Left lobe of liver (tissue), 2 donors: ENCODE results near the gene ACACB. TPM values are rescaled to one million over a fixed set of nuclear protein-coding genes. Genes with fewer than 3 reads are reported as not detected.
"Not testable (repeated sequence)": the region's sequence is repeated elsewhere in the genome, so short reads cannot be mapped to it uniquely, and the experiment has no call there.

ENCODE experiments used
- ATAC-seq: fragments of 200-7000 bp; cut with Tn5 transposase; one replicate; pipeline ENCODE4 v1.9.1; 2020; ENCODE audit warnings: mild to moderate bottlenecking, moderate library complexity
- DNase-seq: peaks from one replicate; pipeline ENCODE4 v3.0.0-alpha.2; 2020; ENCODE audit warnings: low spot score
- total RNA-seq: library from RNA; stranded (reverse); gene quantifications from one replicate; pipeline ENCODE4 v1.2.1, GENCODE V29; 2021
- donor health status: DM: no; HTN: no; CAD: no; lungs with moderate emphysema.
- donor health status: DM: no; HTN: yes; CAD: no.

ACACB gene
- total RNA-seq, 1 donor from 2014 or later: 232 TPM

DNA sequence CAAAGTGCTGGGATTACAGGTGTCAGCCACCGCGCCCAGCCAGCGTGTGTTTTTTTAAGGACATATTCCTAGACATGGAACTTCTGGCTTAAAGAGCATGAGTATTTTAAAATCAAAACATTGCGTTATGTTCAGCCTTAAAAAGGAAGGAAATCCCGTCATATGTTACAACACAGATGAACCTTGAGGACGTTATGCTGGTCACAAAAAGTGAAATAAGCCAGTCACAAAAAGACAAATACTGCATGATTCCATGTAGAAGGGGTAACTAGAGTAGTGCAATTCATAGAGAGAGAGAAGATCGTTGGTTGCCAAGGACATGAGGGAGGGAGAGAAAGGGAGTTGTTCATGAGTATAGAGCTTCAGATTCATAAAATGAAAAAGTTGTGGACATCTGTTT, 53.9 kb downstream of the ACACB start:
- no peak for DNase-seq
- peak; percentile 8 for ATAC-seq

- ATAC-seq, DNase-seq: not testable (repeated sequence)
Observed at GRCh38 chr12:109172787-109173186, 56.4 kb downstream of the ACACB start.

- ATAC-seq: peak; percentile 45
- no peak for DNase-seq
Observed at GRCh38 chr12:109173443-109174240, 57.3 kb downstream of the ACACB start.

- ATAC-seq (no peak), DNase-seq (no peak)
Observed at GRCh38 chr12:109174468-109174867, 58.1 kb downstream of the ACACB start.

GRCh38 chr12:109178532-109178931, 62.1 kb downstream of the ACACB start:
- DNase-seq (no peak), ATAC-seq (no peak)

DNA sequence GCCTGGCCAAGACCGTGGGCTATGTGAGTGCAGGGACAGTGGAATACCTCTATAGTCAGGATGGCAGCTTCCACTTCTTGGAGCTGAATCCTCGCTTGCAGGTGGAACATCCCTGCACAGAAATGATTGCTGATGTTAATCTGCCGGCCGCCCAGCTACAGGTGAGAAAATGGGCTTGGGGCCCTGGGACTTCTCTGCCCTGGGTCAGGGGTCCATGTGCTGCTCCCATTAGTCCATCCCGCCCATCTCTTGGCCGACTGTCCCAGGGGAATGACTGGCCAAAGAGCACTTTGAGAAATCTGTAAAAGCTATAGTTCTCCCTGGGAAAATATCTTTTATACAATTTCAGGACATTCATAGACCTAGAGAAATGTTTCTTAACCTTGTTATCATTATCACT, 63.5 kb downstream of the ACACB start:
- ATAC-seq (peak; percentile 77), DNase-seq (peak; percentile 78)

DNA sequence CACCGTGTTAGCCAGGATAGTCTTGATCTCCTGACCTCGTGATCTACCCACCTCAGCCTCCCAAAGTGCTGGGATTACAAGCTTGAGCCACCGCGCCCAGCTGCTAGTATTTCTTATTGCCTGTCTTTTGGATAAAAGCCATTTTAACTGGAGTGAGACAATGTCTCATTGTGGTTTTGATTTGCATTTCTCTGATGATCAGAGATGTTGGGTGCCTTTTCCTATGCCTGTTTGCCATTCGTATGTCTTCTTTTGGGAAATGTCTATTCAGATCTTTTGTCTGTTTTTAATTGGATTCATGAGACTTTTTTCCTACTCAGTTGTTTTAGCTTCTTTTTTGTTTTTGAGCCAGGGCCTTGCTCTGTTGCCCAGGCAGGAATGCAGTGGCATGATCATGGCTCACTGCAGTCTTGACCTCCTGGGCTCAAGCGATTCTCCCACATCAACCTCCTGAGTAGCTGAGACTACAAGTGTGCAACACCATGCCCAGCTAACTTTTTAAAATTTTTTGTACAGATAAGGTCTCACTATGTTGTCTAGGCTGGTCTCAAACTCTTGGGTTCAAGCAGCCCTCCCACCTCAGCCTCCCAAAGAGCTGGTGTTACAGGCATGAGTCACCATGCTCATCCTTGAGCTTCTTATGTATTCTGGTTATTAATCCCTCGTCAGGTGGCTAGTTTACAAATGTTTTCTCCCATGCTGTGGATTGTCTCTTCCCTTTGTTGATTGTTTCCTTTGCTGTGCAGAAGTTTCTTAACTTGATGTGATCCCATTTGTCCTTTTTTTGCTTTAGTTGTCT, 65.9 kb downstream of the ACACB start:
- no peak for DNase-seq
- no peak for ATAC-seq

- ATAC-seq (no peak), DNase-seq (peak; percentile 35)
Observed at GRCh38 chr12:109185441-109185840, 69.1 kb downstream of the ACACB start.

DNA sequence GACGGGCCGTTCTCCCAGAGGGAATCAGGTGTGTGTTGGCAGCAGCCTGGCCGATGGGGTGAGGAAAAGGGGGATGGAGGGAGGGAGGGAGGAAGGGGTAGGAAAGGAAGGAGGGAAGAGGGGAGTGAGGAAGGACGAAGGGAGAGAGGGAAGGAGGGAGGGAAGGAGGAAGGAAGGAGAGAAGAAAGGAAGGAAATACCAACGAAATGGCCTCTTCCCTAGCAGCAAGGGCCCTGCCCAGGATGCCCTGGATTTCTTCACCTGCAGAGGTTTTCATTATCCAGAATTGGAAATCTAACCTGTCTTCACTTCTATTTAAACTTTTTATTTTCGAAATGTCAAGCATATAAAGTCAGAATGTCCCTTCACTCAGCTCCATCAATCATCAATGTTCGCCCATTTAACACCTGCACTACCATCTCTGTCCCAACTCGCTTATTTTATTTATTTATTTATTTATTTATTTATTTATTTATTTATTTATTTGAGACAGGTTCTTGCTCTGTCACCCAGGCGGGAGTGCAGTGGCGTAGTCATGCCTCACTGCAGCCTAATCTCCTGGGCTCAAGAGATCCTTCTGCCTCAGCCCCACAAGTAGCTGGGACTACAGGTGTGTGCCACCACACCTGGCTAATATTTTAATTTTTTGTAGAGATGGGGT, 70.7 kb downstream of the ACACB start:
- DNase-seq (no peak), ATAC-seq (no peak)

GRCh38 chr12:109188108-109188712, 71.8 kb downstream of the ACACB start:
- ATAC-seq (no peak), DNase-seq (no peak)

DNA sequence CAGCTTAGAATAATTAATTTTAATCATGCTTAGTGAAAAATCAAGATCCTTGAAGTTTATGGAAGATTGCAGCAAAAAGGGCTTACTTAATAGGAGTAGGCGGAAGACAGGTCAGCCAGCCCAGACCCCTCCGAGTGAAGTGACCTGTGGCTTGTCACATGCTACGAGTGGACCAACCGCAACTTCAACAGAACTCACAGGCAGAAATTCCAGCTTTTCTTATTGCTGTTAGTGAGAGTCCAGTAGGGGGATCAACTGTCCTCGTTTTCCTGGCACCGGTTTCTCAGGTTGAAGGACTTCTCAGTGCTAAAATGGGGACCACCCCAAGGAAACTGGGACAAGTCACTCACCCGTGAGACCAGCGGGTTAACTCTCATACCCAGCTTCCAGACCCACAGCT, 72.9 kb downstream of the ACACB start:
- peak; percentile 4 for ATAC-seq
- DNase-seq: no peak

DNA sequence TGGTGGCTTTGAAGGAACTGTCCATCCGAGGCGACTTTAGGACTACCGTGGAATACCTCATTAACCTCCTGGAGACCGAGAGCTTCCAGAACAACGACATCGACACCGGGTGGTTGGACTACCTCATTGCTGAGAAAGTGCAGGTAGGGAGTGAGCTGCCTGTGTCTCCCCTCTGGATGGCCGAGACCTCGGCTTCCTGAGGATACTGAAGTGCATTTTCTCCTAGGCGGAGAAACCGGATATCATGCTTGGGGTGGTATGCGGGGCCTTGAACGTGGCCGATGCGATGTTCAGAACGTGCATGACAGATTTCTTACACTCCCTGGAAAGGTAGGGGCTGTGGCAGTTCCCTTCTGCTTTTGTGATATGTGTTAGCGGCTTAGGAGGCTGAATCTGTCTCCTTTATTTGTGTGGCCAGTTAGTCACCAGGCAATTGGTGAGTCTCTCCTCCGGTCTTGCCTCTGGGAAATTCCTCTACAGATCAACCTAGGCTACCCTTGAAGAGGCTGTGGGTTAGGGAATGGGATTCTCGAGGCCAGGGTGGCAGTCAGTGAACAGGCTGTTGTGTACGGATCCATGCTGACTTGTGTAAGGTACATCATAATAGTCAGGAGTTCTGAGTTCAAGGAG, 75.3 kb downstream of the ACACB start:
- no peak for ATAC-seq
- no peak for DNase-seq

DNA sequence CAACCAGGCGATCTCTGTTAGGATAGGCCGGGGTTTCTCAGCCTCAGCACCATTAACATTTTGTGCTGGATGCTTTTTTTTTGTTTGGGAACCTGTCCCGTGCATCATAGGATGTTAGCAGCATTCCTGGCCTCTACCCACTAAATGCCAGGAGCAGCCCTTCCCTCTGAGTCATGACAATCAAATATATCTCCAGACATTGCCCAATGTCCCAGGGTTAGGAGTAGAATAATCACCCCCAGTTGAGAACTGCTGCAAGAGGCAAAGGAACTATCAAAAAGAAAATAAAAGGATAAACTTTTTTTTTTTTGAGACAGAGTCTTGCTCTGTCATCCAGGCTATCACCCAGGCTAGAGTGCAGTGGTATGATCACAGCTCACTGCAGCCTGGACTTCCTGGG, 76.0 kb downstream of the ACACB start:
- DNase-seq (no peak), ATAC-seq (no peak)

DNA sequence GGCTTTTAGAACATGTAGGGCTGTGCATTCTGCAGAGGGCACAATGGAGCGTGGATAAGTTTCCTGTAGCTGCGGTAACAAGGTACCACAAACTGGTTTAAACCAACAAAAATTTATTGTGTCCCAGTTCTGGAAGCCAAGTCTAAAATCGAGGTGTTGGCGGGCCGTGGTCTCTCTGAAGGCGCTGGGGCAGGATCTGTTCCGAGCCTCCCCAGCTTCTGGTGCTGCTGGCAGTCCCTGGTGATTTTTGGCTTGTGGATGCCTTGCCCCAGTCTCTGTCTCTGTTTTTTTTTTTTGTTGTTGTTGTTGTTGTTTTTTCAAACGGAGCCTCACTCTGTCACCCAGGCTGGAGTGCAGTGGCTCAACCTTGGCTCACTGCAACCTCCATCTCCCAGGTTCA, 77.5 kb downstream of the ACACB start:
- ATAC-seq (no peak), DNase-seq (no peak)

- ATAC-seq: no peak
Observed at GRCh38 chr12:109196332-109196731, 79.9 kb downstream of the ACACB start.

DNA sequence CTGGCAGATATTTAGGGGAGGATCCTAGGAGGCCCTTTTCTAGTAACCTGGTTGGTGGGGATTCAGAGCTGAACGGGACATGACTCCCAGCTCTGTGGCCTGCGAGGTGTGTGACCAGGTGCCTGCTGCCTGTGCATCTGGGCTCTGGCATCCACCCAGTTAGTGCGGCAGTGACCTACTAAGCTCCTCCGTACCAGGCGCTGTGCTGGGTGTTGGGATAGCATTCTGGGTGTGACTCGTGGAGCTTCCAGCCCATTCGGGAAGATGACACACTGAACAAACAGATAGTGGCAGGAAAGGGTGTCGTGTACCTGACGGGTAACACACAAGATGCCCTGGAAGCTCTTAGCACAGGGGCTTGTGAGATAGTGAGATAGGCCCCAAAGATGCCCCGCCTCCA, 80.9 kb downstream of the ACACB start:
- ATAC-seq: peak; percentile 56

More at GRCh38 chr12:109196332-109196731, 79.9 kb downstream of the ACACB start:
- DNase-seq: no peak

GRCh38 chr12:109199324-109199723, 82.9 kb downstream of the ACACB start:
- DNase-seq: no peak

More for the DNA sequence above, 80.9 kb downstream of the ACACB start:
- peak; percentile 78 for DNase-seq

DNA sequence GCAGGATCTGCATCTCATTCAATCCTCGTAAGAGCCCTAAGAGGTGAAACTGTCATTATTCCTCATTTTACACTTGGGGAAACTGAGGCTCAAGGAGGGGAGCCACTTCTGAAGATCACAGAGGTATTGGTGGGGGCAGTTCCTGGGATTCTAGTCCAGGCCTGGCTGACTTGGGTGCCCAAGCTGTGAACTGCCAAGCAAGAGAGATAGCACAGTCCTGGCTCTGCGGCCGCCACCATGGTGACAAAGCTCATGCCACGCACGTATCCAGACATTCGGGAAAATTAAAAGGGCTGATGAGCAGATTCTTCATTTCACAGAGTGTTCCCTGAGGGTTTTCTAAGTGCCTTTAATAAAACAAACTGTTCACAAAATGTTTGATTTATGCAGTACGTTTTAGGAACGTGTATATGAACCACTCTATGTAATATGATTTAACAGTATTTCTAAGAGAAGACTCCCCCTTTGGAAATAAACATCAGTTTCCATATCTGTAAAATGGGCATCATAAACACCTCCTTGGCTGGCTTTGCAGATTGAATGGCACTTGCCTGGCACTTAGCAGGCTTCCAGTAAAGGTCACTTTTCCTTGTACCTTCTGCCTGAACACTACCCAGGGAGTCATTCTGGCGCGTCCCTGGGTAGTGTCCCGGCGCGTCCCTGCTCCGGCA, 84.6 kb downstream of the ACACB start:
- peak; percentile 3 for ATAC-seq
- DNase-seq: no peak

More at GRCh38 chr12:109199324-109199723, 82.9 kb downstream of the ACACB start:
- no peak for ATAC-seq

DNA sequence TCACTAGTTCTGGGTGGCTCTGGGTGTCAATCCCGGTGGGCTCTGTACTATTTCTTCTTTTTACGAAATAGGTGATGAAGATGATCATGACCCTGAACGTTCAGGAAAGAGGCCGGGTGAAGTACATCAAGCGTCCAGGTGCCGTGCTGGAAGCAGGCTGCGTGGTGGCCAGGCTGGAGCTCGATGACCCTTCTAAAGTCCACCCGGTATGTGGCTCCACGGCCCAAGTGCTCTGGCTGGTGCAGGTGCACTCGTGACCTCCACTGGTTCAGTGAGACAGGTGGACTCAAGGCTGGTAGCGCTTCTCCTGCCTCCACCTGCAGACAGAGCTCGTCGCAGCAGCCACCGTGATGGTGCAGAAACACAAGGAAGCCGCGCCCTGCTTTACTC, 85.1 kb downstream of the ACACB start:
- ATAC-seq (peak; percentile 55), DNase-seq (peak; percentile 83)

GRCh38 chr12:109202770-109203169, 86.4 kb downstream of the ACACB start:
- DNase-seq: no peak
- no peak for ATAC-seq
